BE2C (cell line): Measurements from ENCODE around the gene TNNT3.

ENCODE experiments used
- DNase-seq: peaks from one replicate; pipeline ENCODE4 v3.0.0-alpha.2; 2020
- H3K27me3 ChIP-seq: fragments of 250-450 bp; sonication (Bioruptor Pico); 2 replicates; pipeline ENCODE4 v1.5.1; 2020; ENCODE audit warnings: mild to moderate bottlenecking
- H3K36me3 ChIP-seq: fragments of 250-450 bp; sonication (Bioruptor Pico); 2 replicates; pipeline ENCODE4 v1.5.1; 2020; ENCODE audit warnings: mild to moderate bottlenecking
- H3K4me1 ChIP-seq: fragments of 250-450 bp; sonication (Bioruptor Pico); 2 replicates; pipeline ENCODE4 v1.5.1; 2020
- H3K4me3 ChIP-seq: 2 replicates; pipeline ENCODE4 v1.5.1; 2011; ENCODE audit warnings: low read depth, low read length
- H3K9me3 ChIP-seq: fragments of 250-450 bp; sonication (Bioruptor Pico); 2 replicates; pipeline ENCODE4 v1.5.1; 2020
- TF ChIP-seq, protein P1 (sequence below): IDR thresholded peaks from 2 replicates; pipeline ENCODE4 v1.5.1; 2012; ENCODE audit warnings: mild to moderate bottlenecking, low read depth, low read length

The TNNT3 gene

DNA sequence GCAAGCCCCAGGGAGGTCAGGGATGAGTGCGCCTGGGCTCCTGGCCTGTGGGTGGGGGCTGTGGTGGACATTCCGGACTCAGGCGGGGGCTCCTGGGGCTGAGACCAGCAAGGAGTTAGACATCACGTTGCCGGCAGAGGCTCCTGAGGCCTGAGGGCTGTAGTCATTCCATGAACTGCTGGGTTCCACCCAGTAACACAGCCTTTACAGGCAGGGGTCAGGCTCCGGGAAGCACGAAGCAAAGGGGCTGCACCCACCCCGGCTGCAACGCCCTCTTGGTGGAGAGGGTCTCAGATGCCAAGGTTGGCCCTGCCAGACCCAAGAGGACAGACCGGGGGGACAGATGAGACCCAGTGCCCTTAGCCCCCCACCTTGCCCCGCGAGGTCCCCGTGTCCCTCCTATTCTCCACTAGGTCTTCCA lies 9.0 kb downstream of the TNNT3 start:
- DNase-seq, result no peak
- Histone ChIP-seq H3K4me3 (no peak overlapping the region), H3K4me1 (no peaks in the 10 kb centered on the region), H3K9me3 (no peaks in the 10 kb centered on the region), H3K27me3 (no peaks in the 10 kb centered on the region), H3K36me3 (no peaks in the 10 kb centered on the region)
- TF ChIP-seq, protein P1, sequence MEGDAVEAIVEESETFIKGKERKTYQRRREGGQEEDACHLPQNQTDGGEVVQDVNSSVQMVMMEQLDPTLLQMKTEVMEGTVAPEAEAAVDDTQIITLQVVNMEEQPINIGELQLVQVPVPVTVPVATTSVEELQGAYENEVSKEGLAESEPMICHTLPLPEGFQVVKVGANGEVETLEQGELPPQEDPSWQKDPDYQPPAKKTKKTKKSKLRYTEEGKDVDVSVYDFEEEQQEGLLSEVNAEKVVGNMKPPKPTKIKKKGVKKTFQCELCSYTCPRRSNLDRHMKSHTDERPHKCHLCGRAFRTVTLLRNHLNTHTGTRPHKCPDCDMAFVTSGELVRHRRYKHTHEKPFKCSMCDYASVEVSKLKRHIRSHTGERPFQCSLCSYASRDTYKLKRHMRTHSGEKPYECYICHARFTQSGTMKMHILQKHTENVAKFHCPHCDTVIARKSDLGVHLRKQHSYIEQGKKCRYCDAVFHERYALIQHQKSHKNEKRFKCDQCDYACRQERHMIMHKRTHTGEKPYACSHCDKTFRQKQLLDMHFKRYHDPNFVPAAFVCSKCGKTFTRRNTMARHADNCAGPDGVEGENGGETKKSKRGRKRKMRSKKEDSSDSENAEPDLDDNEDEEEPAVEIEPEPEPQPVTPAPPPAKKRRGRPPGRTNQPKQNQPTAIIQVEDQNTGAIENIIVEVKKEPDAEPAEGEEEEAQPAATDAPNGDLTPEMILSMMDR, result no peak

DNA sequence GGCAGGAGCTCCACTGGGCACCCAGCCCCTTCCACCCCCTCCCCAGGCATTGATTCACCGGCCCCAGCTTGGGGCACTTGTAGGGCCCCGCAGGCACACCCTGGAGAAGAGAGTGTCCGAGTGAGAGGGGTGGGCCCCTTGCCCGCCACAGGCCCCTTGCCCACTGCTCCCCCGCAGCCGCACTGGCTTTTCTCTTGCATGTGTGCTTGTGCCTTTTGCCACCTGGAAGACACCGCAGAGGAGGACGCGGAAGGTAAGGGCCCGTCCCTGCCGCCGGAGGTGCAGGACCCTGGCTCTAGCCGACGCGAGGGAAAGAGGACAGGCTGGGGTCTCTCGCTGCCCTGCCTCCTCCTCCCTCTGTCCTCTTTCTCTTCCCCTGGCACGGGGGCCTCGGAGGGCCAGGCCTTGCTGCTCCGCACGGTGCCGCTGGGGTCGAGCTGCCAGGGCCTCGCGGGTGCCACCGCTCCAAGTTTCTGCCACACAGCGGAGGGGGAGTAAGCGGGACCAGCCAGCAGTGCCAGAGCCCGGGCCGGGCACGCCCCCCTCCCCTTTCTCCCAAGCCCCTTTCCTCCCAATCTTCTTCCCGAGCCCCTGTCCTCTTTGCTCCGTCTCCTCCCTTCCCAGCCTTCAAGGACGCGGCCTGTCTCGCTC lies 9.5 kb downstream of the TNNT3 start:
- Histone ChIP-seq H3K4me1 (no peaks in the 10 kb centered on the region), H3K9me3 (no peaks in the 10 kb centered on the region), H3K36me3 (no peaks in the 10 kb centered on the region), H3K4me3 (no peak overlapping the region), H3K27me3 (no peaks in the 10 kb centered on the region)
- DNase-seq, result no peak
- TF ChIP-seq, protein P1, result no peak

GRCh38 chr11:1929621-1930461 lies 10.3 kb downstream of the TNNT3 start:
- H3K9me3 ChIP-seq, result no peaks in the 10 kb centered on the region
- H3K4me1 ChIP-seq, result no peaks in the 10 kb centered on the region
- no peak overlapping the region for H3K4me3 ChIP-seq
- DNase-seq, result no peak
- H3K36me3 ChIP-seq, result no peaks in the 10 kb centered on the region
- no peaks in the 10 kb centered on the region for H3K27me3 ChIP-seq
- TF ChIP-seq, protein P1, result no peak

GRCh38 chr11:1930462-1930830 lies 10.9 kb downstream of the TNNT3 start:
- H3K4me3 ChIP-seq, result no peak overlapping the region
- no peaks in the 10 kb centered on the region for H3K4me1 ChIP-seq
- H3K27me3 ChIP-seq, result no peaks in the 10 kb centered on the region
- DNase-seq, result no peak
- TF ChIP-seq, protein P1, result no peak
- H3K36me3 ChIP-seq, result no peaks in the 10 kb centered on the region
- no peaks in the 10 kb centered on the region for H3K9me3 ChIP-seq

DNA sequence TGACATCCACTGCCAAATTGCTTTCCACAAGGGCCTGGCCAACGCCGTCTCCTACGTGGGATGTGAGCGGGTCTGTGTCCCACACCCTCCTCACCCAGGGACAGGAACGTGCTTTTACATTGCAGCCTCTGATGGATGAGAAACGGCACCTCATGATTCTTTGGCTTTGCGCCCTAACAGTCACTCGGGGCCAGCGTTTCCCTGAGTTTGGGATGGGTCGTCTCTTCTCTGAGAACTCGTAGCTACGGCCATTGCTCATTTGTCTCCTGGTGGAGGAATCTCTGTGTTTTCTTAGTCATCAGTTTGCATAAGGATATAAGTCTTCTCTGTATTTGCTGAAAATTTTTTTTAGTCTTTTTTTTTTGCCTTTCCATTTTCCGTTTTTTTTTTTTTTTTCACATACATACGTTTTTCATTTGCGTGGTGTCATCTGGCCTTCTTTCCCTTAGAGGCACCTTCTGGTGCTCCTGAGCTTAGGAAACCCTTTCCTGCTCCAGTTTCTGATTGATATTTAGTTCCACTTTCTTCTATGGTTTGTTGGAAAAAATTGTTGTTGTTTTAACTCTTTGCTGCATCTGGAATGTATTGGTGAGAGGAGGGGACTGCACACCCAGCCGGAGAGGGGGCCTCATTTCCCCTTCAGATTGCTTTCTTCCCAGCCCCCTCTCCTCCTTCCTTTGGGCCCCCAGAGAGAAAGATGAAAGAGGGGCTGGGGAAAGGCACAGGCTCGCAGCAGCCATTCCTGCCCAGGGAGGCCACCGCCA lies 12.0 kb downstream of the TNNT3 start:
- DNase-seq, result no peak
- H3K4me1 ChIP-seq, result no peaks in the 10 kb centered on the region
- H3K4me3 ChIP-seq, result no peak overlapping the region
- no peaks in the 10 kb centered on the region for H3K36me3 ChIP-seq
- no peaks in the 10 kb centered on the region for H3K27me3 ChIP-seq
- TF ChIP-seq, protein P1, result no peak
- no peaks in the 10 kb centered on the region for H3K9me3 ChIP-seq

DNA sequence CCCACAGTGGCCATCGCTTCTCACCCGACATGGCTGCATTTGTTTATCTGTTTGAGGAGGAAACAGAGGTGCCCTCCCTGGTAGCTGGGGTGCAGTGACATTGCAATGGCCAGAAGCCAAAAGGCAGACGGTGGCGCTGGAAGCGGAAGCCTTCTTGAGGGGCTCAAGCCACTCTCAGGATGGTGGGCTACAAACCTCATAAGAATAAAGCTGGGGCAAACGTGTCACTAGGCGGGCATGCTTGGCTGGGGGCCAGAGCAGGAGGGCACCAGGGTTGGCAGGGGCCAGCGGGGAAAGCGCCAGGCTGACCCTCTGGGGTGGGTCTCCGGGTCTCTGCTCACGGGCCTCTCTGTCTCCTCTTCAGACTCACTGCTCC lies 12.6 kb downstream of the TNNT3 start:
- H3K4me1 ChIP-seq, result no peaks in the 10 kb centered on the region
- H3K9me3 ChIP-seq, result no peaks in the 10 kb centered on the region
- TF ChIP-seq, protein P1, result no peak
- H3K27me3 ChIP-seq, result no peaks in the 10 kb centered on the region
- DNase-seq, result no peak
- no peak overlapping the region for H3K4me3 ChIP-seq
- H3K36me3 ChIP-seq, result no peaks in the 10 kb centered on the region
